Measurements from ENCODE around the gene RAB11FIP5. TPM values are rescaled to one million over a fixed set of nuclear protein-coding genes. Genes with fewer than 3 reads are reported as not detected.

Gene RAB11FIP5
- total RNA-seq, 1 experiment from 2014 or later: 12.9 TPM

DNA sequence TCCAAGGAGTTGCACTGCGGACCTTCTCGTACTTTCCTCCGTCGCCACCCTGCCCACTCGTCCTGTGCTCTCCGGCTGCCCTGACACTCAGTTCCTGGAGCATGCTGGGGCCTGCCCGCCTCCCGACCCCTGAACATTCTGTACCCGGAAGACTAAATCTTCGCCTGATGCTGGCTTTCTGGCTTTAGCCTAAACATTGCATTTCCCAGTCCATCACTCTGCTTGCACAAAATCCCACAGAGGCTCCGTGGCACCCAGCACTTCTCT, 40.7 kb downstream of the RAB11FIP5 start:
- Histone ChIP-seq H3K36me3 (ENCODE audit: insufficient read depth, low read length, poor library complexity, severe bottlenecking) (no peaks in the 10 kb centered on the region), H3K4me1 (ENCODE audit: insufficient read depth, low read length, poor library complexity, severe bottlenecking) (no peaks in the 10 kb centered on the region), H3K27me3 (replicated peaks; ENCODE audit: insufficient read depth, low read depth, low read length, poor library complexity) (no peaks in the 10 kb centered on the region), H3K27ac (ENCODE audit: low read depth, low read length, poor library complexity, severe bottlenecking) (peak overlapping the region; percentile 94), H3K4me3 (ENCODE audit: low read depth, low read length, poor library complexity, severe bottlenecking) (peak overlapping the region; percentile 78), H3K9me3 (ENCODE audit: low read depth, low read length, poor library complexity, severe bottlenecking) (no peaks in the 10 kb centered on the region)
- TF ChIP-seq CTCF (conservative IDR thresholded peaks at IDR 0.05; ENCODE audit: low read depth, low read length): no peak
- intact Hi-C loops (cut with micrococcal nuclease; ENCODE audit: unreplicated experiment): no loop called here
- no peak for DNase-seq (ENCODE audit: low spot score)
- POLR2A ChIA-PET (ENCODE audit: low non-redundant PET): no interaction called here
- no TSS peak for BruUV-seq (replicated peaks)
- CTCF ChIA-PET: interaction anchor here (1.0 kb wide), 1 partner anchor 13 kb away, joined by 3 read pairs; no protein-coding TSS in a partner anchor

GRCh38 chr2:73071360-73072128, 41.2 kb downstream of the RAB11FIP5 start, which contains the start of gene SFXN5:
Gene SFXN5, minus strand, starts transcription at chr2:73071712. Its CDS starts 7 bp downstream, at chr2:73071705.
- CTCF ChIA-PET: interaction anchor here (1.0 kb wide), 1 partner anchor 13 kb away, joined by 3 read pairs; no protein-coding TSS in a partner anchor
- intact Hi-C loops (cut with micrococcal nuclease; ENCODE audit: unreplicated experiment): loop anchor here (2.0 kb wide), 1 partner anchor 79 kb away; no protein-coding TSS in a partner anchor
- POLR2A ChIA-PET (ENCODE audit: low non-redundant PET): no interaction called here
- Histone ChIP-seq H3K4me3 (ENCODE audit: low read depth, low read length, poor library complexity, severe bottlenecking) (peak within 1 kb of the TSS; percentile 78), H3K27ac (ENCODE audit: low read depth, low read length, poor library complexity, severe bottlenecking) (peak within 1 kb of the TSS; percentile 94), H3K36me3 (ENCODE audit: insufficient read depth, low read length, poor library complexity, severe bottlenecking) (no peaks in the 10 kb centered on the region), H3K27me3 (replicated peaks; ENCODE audit: insufficient read depth, low read depth, low read length, poor library complexity) (no peaks in the 10 kb centered on the region), H3K9me3 (ENCODE audit: low read depth, low read length, poor library complexity, severe bottlenecking) (no peaks in the 10 kb centered on the region), H3K4me1 (ENCODE audit: insufficient read depth, low read length, poor library complexity, severe bottlenecking) (no peaks in the 10 kb centered on the region)
- TF ChIP-seq CTCF (conservative IDR thresholded peaks at IDR 0.05; ENCODE audit: low read depth, low read length): no peak; the same call in 1 of the 2 replicates
- TF ChIP-seq EZH2 (IDR thresholded peaks at IDR 0.05; ENCODE audit: borderline replicate concordance, low read depth, low read length, poor library complexity, severe bottlenecking): no peak
- BruUV-seq (replicated peaks): no TSS peak
- peak; percentile 94 for DNase-seq (ENCODE audit: low spot score)

DNA sequence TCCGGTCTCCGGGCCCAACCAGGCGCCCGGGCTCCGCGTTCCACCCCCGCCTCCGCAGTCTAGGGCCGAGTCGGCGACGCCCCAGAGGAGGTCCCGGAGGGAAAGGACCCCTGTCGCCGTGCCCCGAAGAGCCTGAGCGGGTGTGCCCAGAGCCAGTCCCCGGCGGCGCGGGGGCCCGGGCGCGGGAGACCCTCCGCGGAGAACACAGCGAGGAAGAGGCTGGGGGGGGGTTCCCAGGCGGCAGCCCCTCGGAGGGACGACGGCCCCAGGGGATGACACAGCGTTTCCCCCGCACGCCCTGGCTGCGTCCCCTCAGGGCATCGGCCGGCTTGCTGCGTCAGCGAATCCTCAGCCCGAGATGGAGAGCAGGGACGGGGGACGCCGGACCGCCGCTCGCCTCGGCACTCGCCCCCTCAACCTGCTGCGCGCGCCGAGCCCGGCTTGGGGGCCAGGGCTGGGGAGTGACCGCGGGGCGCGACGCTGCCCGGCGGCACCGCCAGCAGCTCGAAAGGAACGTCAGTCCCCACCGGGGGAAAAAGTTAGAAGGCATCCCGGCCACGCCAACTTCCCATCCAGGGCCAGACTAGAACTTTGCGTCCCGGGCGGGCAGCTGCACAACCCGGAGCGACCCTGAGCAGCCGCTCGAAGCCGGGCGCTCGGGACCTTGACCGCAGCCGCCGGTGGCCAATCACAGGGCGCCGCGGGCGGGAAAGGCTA, 41.9 kb downstream of the RAB11FIP5 start:
- Histone ChIP-seq H3K4me3 (ENCODE audit: low read depth, low read length, poor library complexity, severe bottlenecking) (peak overlapping the region; percentile 78), H3K27me3 (replicated peaks; ENCODE audit: insufficient read depth, low read depth, low read length, poor library complexity) (no peaks in the 10 kb centered on the region), H3K36me3 (ENCODE audit: insufficient read depth, low read length, poor library complexity, severe bottlenecking) (no peaks in the 10 kb centered on the region), H3K27ac (ENCODE audit: low read depth, low read length, poor library complexity, severe bottlenecking) (peak overlapping the region; percentile 94), H3K9me3 (ENCODE audit: low read depth, low read length, poor library complexity, severe bottlenecking) (no peaks in the 10 kb centered on the region), H3K4me1 (ENCODE audit: insufficient read depth, low read length, poor library complexity, severe bottlenecking) (no peaks in the 10 kb centered on the region)
- ChIA-PET POLR2A (ENCODE audit: low non-redundant PET) (no interaction called here), CTCF (no interaction called here)
- no peak for TF ChIP-seq EZH2 (IDR thresholded peaks at IDR 0.05; ENCODE audit: borderline replicate concordance, low read depth, low read length, poor library complexity, severe bottlenecking)
- no peak for TF ChIP-seq CTCF (conservative IDR thresholded peaks at IDR 0.05; ENCODE audit: low read depth, low read length)
- no TSS peak for BruUV-seq (replicated peaks)
- intact Hi-C loops (cut with micrococcal nuclease; ENCODE audit: unreplicated experiment): loop anchor here (2.0 kb wide), 1 partner anchor 78 kb away; no protein-coding TSS in a partner anchor
- DNase-seq (ENCODE audit: low spot score): peak; percentile 43
